ENCODE results near the gene LRP11.

Gene LRP11

DNA sequence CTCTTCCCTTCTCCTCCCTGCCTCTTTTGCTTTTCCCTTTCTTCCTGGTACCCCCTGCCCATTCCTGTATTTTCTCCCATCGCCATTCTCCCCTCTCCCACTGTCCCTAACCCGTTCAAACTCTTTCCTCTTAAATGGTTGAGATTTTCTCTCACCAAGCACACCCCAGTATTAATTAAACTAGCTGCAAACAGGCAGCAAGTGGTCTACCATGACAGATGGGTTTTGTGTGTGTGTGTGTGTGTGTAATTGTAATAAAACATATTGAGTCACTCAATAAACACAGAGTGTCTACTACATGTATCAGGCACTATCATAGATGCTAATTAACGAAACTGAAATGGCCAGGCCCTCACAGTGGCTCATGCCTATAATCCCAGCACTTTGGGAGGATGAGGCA, 27.1 kb upstream of the LRP11 start:
- H2BK120ac ChIP-seq (ENCODE audit: insufficient read depth, low read length, poor library complexity): no peak overlapping the region
- H3K9ac ChIP-seq (ENCODE audit: low read length): no peak overlapping the region
- no peak overlapping the region for H3K4ac ChIP-seq (ENCODE audit: low read depth, low read length)
- H3K14ac ChIP-seq (ENCODE audit: low read length): no peak overlapping the region
- no peak overlapping the region for H3K27ac ChIP-seq (ENCODE audit: low read depth, low read length)
- no peak overlapping the region for H4K91ac ChIP-seq (ENCODE audit: low read depth, low read length)
- WGBS (ENCODE audit: extremely low coverage, insufficient coverage, insufficient read length): no CpG with 5 or more reads among the region's 3 CpGs
- H3K23ac ChIP-seq (ENCODE audit: low read length): no peak overlapping the region
- H4K12ac ChIP-seq (ENCODE audit: low read depth, low read length): no peak overlapping the region
- H3K4me2 ChIP-seq (ENCODE audit: low read length): no peak overlapping the region
- no peaks in the 10 kb centered on the region for H3K4me1 ChIP-seq (ENCODE audit: control insufficient read depth in 1 of 2, insufficient read depth in 2 of 2, low read length in 2 of 2)
- H3K9me3 ChIP-seq (ENCODE audit: insufficient read depth, low read depth, low read length): no peaks in the 10 kb centered on the region
- H2AK5ac ChIP-seq (ENCODE audit: low read length): no peak overlapping the region
- H3K18ac ChIP-seq (ENCODE audit: low read length): no peak overlapping the region
- H4K8ac ChIP-seq (ENCODE audit: low read depth, low read length): no peak overlapping the region
- no peaks in the 10 kb centered on the region for H3K79me1 ChIP-seq (ENCODE audit: low read length)
- H3K27me3 ChIP-seq (ENCODE audit: insufficient read depth, low read length): no peaks in the 10 kb centered on the region
- H2BK5ac ChIP-seq (ENCODE audit: low read depth, low read length, poor library complexity): no peak overlapping the region
- no peaks in the 10 kb centered on the region for H3K36me3 ChIP-seq (ENCODE audit: control insufficient read depth in 1 of 2, insufficient read depth in 2 of 2, low read length in 2 of 2)
- H2AFZ ChIP-seq (ENCODE audit: insufficient read depth, low read length, poor library complexity): no peak overlapping the region
- no peaks in the 10 kb centered on the region for H3K79me2 ChIP-seq (ENCODE audit: control insufficient read depth, insufficient read depth, low read length, poor library complexity)
- H2BK12ac ChIP-seq (ENCODE audit: low read length): no peak overlapping the region
- no peak for DNase-seq
- H3K4me3 ChIP-seq (ENCODE audit: low read depth, low read length): no peak overlapping the region

DNA sequence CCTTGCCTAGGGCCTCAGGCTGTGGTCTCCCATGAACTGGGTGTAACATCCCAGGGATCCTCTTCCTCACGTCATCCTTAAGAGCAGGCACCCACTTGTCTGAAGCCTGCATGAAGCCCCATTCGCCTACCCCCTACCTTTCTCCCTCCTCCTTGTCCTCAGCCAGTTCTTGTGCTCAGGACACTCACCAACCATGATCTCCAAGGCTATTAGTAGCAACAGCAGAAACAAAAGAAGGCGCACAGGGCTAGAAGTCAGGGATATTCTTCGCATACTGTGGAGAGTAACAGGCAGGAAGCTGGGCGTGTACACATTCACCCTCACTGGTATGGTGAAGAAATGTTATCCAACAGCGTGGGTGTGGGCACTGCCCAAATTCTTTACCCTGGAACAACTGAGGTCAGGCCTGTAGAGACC, 26.5 kb upstream of the LRP11 start:
- H4K91ac ChIP-seq (ENCODE audit: low read depth, low read length): no peak overlapping the region
- no peak for DNase-seq
- H3K14ac ChIP-seq (ENCODE audit: low read length): no peak overlapping the region
- no peak overlapping the region for H2BK12ac ChIP-seq (ENCODE audit: low read length)
- no CpG with 5 or more reads among the region's 6 CpGs for WGBS (ENCODE audit: extremely low coverage, insufficient coverage, insufficient read length)
- H2AFZ ChIP-seq (ENCODE audit: insufficient read depth, low read length, poor library complexity): no peak overlapping the region
- no peak overlapping the region for H2BK5ac ChIP-seq (ENCODE audit: low read depth, low read length, poor library complexity)
- H2BK120ac ChIP-seq (ENCODE audit: insufficient read depth, low read length, poor library complexity): no peak overlapping the region
- H3K18ac ChIP-seq (ENCODE audit: low read length): no peak overlapping the region
- no peak overlapping the region for H3K4ac ChIP-seq (ENCODE audit: low read depth, low read length)
- H3K4me3 ChIP-seq (ENCODE audit: low read depth, low read length): no peak overlapping the region
- H3K79me1 ChIP-seq (ENCODE audit: low read length): no peaks in the 10 kb centered on the region
- H3K27me3 ChIP-seq (ENCODE audit: insufficient read depth, low read length): no peaks in the 10 kb centered on the region
- H3K9ac ChIP-seq (ENCODE audit: low read length): no peak overlapping the region
- no peak overlapping the region for H3K4me2 ChIP-seq (ENCODE audit: low read length)
- no peaks in the 10 kb centered on the region for H3K9me3 ChIP-seq (ENCODE audit: insufficient read depth, low read depth, low read length)
- H2AK5ac ChIP-seq (ENCODE audit: low read length): no peak overlapping the region
- no peak overlapping the region for H3K23ac ChIP-seq (ENCODE audit: low read length)
- no peaks in the 10 kb centered on the region for H3K79me2 ChIP-seq (ENCODE audit: control insufficient read depth, insufficient read depth, low read length, poor library complexity)
- H4K8ac ChIP-seq (ENCODE audit: low read depth, low read length): no peak overlapping the region
- no peak overlapping the region for H4K12ac ChIP-seq (ENCODE audit: low read depth, low read length)
- no peaks in the 10 kb centered on the region for H3K36me3 ChIP-seq (ENCODE audit: control insufficient read depth in 1 of 2, insufficient read depth in 2 of 2, low read length in 2 of 2)
- no peak overlapping the region for H3K27ac ChIP-seq (ENCODE audit: low read depth, low read length)
- H3K4me1 ChIP-seq (ENCODE audit: control insufficient read depth in 1 of 2, insufficient read depth in 2 of 2, low read length in 2 of 2): no peaks in the 10 kb centered on the region

DNA sequence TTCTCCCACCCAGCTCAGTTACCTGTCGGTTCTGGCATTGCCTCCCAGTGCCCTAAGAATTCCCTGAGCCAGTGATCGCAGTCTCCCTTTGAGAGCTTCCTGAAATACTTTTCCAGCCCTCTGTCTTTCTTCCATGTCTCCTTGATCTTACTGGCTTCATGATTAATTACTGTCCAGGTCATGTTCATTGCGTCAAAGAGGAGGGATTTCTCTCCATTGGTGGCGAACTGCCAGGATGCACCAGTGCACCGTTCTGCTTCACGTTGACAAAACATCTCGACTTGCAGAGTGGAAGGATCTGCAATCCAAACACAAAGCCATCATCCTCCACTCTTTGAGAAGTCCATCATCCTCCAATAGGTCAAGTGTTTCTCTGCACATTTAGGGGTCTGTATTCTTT, 25.2 kb upstream of the LRP11 start:
- no CpG with 5 or more reads among the region's 7 CpGs for WGBS (ENCODE audit: extremely low coverage, insufficient coverage, insufficient read length)
- no peak overlapping the region for H4K12ac ChIP-seq (ENCODE audit: low read depth, low read length)
- H3K79me2 ChIP-seq (ENCODE audit: control insufficient read depth, insufficient read depth, low read length, poor library complexity): no peaks in the 10 kb centered on the region

DNA sequence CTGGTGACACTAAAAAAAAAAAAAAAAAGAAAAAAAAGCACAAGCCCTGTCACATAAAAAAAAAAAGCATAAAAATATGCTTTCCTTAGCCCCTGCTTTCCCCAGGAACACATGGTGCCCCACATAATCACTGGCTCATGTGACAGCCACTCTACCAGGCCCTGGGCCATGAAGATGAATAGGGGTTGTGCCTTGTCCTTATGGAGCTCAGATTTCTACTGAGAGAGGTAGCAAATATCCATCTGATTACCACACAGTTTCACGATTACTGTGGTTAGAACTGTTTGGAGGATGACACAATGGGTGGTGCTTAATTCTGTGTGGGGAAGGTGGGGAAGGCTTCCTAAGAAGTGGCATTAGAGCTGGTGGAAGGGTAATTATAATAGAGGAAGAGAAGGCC, 24.5 kb upstream of the LRP11 start:
- no peak overlapping the region for H3K4ac ChIP-seq (ENCODE audit: low read depth, low read length)
- no peak overlapping the region for H3K9ac ChIP-seq (ENCODE audit: low read length)
- no peak overlapping the region for H2BK120ac ChIP-seq (ENCODE audit: insufficient read depth, low read length, poor library complexity)
- no peaks in the 10 kb centered on the region for H3K79me2 ChIP-seq (ENCODE audit: control insufficient read depth, insufficient read depth, low read length, poor library complexity)
- no peak overlapping the region for H3K18ac ChIP-seq (ENCODE audit: low read length)
- H4K12ac ChIP-seq (ENCODE audit: low read depth, low read length): no peak overlapping the region
- no peak for DNase-seq
- H3K27me3 ChIP-seq (ENCODE audit: insufficient read depth, low read length): no peaks in the 10 kb centered on the region
- H2AK5ac ChIP-seq (ENCODE audit: low read length): no peak overlapping the region
- no CpG with 5 or more reads among the region's 1 CpG for WGBS (ENCODE audit: extremely low coverage, insufficient coverage, insufficient read length)
- no peak overlapping the region for H3K4me3 ChIP-seq (ENCODE audit: low read depth, low read length)
- no peak overlapping the region for H2AFZ ChIP-seq (ENCODE audit: insufficient read depth, low read length, poor library complexity)
- H3K23ac ChIP-seq (ENCODE audit: low read length): no peak overlapping the region
- H3K14ac ChIP-seq (ENCODE audit: low read length): no peak overlapping the region
- no peak overlapping the region for H2BK5ac ChIP-seq (ENCODE audit: low read depth, low read length, poor library complexity)
- H4K91ac ChIP-seq (ENCODE audit: low read depth, low read length): no peak overlapping the region
- no peak overlapping the region for H3K4me2 ChIP-seq (ENCODE audit: low read length)
- no peak overlapping the region for H3K27ac ChIP-seq (ENCODE audit: low read depth, low read length)
- no peak overlapping the region for H4K8ac ChIP-seq (ENCODE audit: low read depth, low read length)
- H2BK12ac ChIP-seq (ENCODE audit: low read length): no peak overlapping the region
- no peaks in the 10 kb centered on the region for H3K79me1 ChIP-seq (ENCODE audit: low read length)
- no peaks in the 10 kb centered on the region for H3K4me1 ChIP-seq (ENCODE audit: control insufficient read depth in 1 of 2, insufficient read depth in 2 of 2, low read length in 2 of 2)
- H3K36me3 ChIP-seq (ENCODE audit: control insufficient read depth in 1 of 2, insufficient read depth in 2 of 2, low read length in 2 of 2): no peaks in the 10 kb centered on the region
- H3K9me3 ChIP-seq (ENCODE audit: insufficient read depth, low read depth, low read length): no peaks in the 10 kb centered on the region

More for the DNA sequence above, 25.2 kb upstream of the LRP11 start:
- no peaks in the 10 kb centered on the region for H3K4me1 ChIP-seq (ENCODE audit: control insufficient read depth in 1 of 2, insufficient read depth in 2 of 2, low read length in 2 of 2)
- no peaks in the 10 kb centered on the region for H3K9me3 ChIP-seq (ENCODE audit: insufficient read depth, low read depth, low read length)
- H3K14ac ChIP-seq (ENCODE audit: low read length): no peak overlapping the region
- H3K79me1 ChIP-seq (ENCODE audit: low read length): no peaks in the 10 kb centered on the region
- H3K4me2 ChIP-seq (ENCODE audit: low read length): no peak overlapping the region
- H2BK12ac ChIP-seq (ENCODE audit: low read length): no peak overlapping the region
- no peak overlapping the region for H2AFZ ChIP-seq (ENCODE audit: insufficient read depth, low read length, poor library complexity)
- no peak overlapping the region for H4K8ac ChIP-seq (ENCODE audit: low read depth, low read length)
- H3K4ac ChIP-seq (ENCODE audit: low read depth, low read length): no peak overlapping the region
- no peak overlapping the region for H3K27ac ChIP-seq (ENCODE audit: low read depth, low read length)
- no peaks in the 10 kb centered on the region for H3K27me3 ChIP-seq (ENCODE audit: insufficient read depth, low read length)
- no peak overlapping the region for H3K9ac ChIP-seq (ENCODE audit: low read length)
- DNase-seq: no peak
- no peak overlapping the region for H3K23ac ChIP-seq (ENCODE audit: low read length)
- no peak overlapping the region for H3K4me3 ChIP-seq (ENCODE audit: low read depth, low read length)
- H3K36me3 ChIP-seq (ENCODE audit: control insufficient read depth in 1 of 2, insufficient read depth in 2 of 2, low read length in 2 of 2): no peaks in the 10 kb centered on the region
- H4K91ac ChIP-seq (ENCODE audit: low read depth, low read length): no peak overlapping the region
- no peak overlapping the region for H2BK5ac ChIP-seq (ENCODE audit: low read depth, low read length, poor library complexity)
- no peak overlapping the region for H2BK120ac ChIP-seq (ENCODE audit: insufficient read depth, low read length, poor library complexity)
- no peak overlapping the region for H3K18ac ChIP-seq (ENCODE audit: low read length)
- no peak overlapping the region for H2AK5ac ChIP-seq (ENCODE audit: low read length)
